Measurements from ENCODE around the gene OCSTAMP.
A peak's percentile ranks its signal among the peaks of the same experiment; 100 is the strongest.

Gene OCSTAMP

DNA sequence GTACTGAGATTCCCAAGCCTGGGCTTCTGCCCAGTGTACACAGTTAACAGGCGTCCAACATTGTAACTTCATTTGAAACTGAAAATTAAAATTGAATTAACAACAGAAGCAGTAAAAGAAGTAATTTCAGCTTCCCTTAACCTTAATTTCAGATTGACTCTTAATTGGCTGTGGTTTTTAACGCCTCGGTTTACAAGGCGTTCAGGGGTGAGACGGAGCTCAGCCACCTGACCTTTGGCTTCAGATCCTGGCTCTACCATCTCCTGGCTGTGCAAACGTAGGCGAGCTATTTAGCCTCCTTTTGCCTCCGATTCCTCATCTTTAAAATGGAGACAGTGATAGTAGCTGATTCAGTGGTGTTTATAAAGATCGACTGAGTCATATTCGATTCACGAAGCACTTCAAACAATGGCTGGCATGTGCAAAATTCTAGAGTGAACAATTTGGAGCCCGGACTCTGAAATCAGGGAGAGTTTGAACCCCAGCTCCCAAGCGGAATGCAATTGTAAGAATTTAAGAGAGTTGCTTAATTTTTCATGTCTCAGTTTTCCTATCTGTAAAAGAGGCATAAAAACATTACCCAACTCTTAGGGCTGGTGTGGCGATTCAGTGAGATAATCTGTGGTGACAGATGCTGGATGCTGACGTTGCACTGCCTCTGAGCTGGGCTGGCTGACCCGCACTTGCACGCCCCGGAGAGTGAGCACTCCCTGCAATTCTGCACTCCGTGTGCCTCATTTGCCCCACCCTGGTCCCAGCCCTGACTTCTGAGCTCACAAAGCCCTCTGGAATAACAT is 23.5 kb upstream of the OCSTAMP start:
- DNase-seq (ENCODE audit: low read depth): peak; percentile 36

- DNase-seq (ENCODE audit: low read depth): no peak
These were observed 22.8 kb upstream of the OCSTAMP start for GRCh38 chr20:46573234-46573633.

DNA sequence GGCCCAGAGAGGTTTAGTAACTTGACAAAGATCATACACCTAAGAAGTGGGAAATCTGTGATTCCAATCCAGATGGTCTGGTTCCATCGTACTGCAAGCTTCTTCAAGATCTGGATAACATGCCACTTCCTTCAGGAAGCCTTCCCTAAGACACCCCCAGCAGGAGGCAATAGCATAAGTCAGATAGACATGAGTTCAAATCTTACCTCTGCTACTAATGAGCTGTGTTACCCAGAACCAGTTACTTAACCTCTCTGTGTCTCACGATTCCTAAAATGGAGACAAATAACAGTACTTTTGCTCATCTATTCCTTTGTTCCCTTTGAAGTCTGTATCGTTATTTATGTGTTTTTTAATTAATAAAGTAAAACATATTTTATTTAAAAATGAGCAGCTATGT is 22.3 kb upstream of the OCSTAMP start:
- DNase-seq (ENCODE audit: low read depth): no peak

DNA sequence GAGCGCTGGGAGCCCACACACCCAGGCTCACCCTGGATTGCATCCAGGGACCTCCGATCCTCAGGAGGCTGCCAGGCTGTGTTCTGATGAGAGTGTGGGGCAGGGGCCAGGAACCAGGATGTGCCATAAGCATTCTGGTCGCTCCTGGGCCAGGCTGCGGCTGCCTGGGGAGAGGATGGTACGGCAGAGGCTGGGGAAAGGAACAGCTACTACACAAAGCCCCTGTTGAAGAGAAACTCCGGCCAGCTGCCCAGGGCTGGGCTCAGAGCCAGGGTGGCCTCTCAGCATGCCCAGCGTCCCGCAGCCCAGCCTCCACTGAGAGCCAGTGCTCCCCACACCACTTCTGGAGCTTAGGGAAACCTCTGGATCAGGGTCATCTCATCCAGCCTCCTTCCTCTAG is 21.7 kb upstream of the OCSTAMP start:
- DNase-seq (ENCODE audit: low read depth): no peak

DNA sequence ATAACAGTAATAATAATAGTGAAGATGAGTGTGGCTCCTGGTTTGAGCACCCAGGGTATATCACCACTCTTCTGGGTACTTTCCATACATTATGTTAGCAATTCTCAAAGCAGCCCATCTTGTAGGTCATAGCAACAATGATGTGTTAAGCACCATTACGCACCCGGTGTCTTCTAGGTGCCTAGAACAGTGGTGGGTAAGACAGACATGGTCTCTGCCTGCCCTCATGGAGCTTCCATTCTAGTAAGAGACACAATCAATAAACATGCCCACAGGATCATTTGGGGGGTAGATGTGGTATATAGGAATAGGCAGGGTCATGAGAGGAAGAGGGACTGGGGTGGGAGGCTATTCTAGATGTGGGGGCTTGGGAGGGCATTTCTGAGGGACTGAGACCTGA is 21.0 kb upstream of the OCSTAMP start:
- DNase-seq (ENCODE audit: low read depth): no peak

DNA sequence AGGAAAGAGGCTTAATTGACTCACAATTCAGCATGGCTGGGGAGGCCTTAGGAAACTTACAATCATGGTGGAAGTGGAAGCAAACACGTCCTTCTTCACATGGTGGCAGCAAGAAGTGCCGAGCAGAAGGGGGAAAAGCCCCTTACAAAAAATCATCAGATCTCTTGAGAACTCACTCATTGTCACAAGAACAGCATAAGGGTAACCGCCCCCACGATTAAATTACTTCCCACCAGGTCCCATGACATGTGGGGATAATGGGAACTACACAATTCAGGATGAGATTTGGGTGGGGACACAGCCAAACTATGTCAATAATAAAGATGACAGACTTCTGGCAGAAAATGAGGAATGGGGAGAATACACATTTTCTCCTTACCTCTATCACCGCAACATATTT is 20.5 kb upstream of the OCSTAMP start:
- no peak for DNase-seq (ENCODE audit: low read depth)

GRCh38 chr20:46569961-46570360 is 19.5 kb upstream of the OCSTAMP start:
- DNase-seq (ENCODE audit: low read depth): no peak

DNA sequence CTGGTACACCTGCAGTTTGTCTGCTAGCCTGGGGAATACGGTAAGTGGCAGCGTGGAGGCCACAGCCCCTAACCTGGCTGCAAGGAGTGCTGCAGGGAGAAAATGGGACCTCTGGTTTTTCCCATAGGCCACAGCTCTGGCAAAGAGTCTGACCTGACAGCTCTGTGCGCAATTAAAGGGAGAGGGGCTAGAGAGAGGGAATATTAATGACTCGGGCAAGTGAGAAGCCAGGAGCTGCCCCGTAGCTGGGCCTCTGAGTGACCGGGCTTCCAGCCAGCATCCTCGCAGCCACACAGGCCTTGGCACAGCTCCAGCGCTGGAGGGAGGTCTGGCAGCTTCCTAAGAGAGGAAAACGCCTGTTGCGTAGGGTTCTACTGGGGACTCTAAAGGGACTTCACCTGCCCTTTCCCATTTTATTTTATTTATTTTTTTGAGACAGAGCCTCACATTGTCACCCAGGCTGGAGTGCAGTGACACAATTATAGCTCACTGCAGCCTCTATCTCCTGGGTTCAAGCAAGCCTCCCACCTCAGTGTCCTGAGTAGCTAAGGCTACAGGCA is 18.2 kb upstream of the OCSTAMP start:
- peak; percentile 50 for DNase-seq (ENCODE audit: low read depth)

- DNase-seq (ENCODE audit: low read depth): no peak
These were observed 15.7 kb upstream of the OCSTAMP start for GRCh38 chr20:46566125-46566524.

DNA sequence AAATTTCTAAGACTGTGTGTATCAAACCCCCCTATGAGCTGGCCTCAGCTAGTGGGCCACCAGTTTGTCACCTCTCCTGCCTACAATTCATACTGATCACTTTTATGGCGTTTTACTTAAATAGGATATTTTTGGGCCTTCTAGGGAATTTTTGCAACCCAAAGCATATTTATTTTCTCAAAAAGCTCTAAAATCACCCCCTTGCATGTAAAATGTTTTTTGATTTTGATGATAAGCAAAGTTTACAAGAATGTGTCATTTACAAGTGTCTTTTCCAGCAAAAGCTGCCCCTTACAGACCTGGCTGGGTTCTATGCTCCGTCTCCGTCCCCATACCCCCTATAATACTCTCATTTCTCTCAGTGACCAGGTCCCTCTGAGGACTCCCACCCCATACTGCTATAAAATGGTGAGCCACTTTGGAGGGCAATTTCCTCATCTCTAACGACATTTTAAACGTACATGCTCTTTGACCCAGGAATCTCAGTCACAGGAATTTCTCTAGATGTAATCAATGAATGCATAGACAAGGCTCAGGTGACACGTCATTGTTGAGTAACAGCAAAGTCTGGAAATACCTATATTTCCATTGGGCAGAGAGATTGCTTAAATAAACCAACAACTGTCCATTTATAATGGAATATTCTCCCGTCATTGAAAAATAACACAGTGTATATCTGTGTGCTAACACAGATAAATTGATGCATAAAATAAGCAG is 13.9 kb upstream of the OCSTAMP start:
- DNase-seq (ENCODE audit: low read depth): no peak

GRCh38 chr20:46563860-46564221 is 13.4 kb upstream of the OCSTAMP start:
- DNase-seq (ENCODE audit: low read depth): no peak

DNA sequence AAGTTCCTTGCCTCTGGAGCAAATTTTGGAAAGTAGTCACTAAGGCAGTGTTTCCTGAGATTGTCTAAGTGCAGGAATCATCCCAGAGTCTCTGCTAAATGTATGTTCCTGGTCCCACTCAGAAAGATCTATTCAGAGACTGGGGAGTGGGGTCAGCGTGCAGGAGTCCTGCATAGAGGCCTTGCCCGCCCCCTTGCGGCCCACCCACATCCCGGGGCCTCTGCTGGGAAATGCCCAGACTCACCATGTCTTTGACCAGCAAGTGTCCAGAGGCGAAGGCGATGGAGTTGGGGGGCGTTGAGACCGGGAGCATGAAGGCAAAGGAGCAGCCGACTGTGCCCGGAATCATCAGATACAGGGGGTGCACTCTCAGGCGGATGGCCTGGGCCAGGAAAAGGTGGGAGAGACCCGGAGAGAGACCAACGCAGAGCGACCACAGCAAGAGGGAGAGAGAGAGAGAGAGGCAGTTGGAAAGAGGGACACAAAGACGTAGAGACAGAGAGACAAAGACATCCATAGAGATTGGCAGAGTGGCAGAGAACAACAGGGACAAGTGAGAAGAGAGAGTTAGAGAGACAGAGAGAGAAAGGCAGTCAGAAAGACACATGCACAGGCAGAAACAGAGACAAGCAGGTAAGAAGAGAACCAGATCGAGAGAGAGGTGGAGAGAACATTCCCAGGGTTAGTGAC is 12.9 kb upstream of the OCSTAMP start:
- no peak for DNase-seq (ENCODE audit: low read depth)

DNA sequence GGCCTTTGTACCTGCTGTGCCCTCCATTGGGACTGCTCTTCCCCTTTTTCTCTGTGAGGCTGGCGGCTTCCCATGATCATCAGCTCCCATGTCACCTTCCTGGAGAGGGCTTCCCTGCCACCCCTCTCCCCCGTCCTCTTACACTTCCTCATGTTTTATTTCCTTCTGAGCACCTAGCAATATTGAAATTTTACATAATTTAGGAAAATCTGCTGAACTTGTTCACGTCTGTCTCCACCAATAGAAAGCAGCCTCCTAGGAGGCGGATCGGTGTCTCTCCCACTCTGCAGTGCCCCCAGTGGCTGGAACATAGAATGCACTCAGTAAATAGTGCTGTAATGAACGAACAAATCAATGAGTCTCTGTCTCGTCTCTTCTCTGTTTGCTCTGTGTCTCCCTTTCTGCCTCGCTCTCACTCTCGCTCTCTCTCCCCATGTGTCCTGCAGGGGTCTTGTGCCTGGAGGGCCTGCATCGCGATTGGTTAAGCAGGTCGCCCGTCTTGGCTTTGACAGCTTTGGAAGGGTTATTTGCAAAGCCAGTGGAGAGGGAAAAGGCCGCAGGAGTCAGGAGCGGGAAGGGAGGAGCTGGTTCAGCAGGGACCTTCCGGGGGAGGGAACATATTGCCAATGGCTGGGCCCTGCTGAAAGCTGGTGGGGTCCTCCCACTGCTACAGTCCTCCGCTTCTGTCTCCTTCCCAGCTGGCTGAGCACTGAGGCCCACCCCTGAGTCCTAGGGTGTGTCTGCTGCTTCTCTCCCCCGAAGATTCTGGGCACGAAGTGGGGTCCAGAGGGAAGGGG is 12.1 kb upstream of the OCSTAMP start:
- peak; percentile 78 for DNase-seq (ENCODE audit: low read depth)

GRCh38 chr20:46562009-46562372 is 11.5 kb upstream of the OCSTAMP start:
- no peak for DNase-seq (ENCODE audit: low read depth)

DNA sequence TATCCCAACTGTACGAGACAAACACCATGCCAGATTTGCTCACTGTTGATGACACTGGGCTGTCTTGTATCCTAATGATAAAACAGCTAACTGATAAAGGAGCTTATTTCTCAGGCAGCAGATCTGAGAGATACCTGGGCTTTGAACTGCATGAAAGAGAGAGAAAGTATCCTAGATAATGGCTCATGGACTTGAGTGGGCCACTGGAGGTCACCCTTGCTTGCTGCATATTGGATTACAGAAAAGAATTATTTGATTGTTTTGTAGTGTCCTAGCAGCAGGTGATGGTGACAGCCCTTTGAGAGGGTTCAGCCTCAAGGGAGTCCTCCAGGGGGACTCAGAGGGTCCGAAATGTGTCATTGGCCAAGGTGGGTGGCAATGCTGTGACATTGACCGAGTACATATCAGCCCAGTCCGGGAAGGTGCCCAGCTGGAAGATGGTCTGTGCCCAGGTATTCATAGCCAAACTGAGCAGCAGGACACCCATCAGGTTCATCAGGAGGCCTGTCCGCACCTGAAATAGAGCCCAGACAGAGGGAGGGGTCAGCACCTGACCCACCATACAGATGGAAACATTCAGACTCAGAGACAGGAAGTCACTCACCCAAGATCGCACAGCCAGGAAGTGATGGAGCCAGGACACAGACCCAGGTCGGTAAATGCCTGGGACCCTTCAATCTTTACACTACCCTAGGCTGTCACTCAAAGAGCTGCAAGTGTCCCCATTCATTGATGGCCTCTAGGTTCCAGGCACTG is 9.4 kb upstream of the OCSTAMP start:
- no peak for DNase-seq (ENCODE audit: low read depth)

DNA sequence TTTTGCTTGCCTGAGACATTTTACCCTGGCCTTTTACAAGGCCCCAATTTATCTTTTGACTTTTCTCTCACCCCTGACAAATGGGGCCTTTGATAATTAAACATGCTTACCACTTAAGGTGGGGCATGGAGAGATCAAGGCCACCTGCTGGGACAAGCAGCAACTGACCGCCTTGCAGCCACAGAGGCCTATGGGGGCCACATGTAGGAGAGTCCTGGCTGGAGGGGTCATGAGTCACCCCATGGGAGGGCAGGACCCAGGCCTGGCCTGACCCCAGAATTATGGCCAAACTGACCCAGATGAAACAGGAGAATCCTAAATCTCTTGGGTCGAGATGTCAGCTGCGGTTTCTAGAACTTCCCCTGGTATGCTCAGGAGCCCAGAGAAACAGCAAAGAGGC is 8.5 kb upstream of the OCSTAMP start:
- no peak for DNase-seq (ENCODE audit: low read depth)

DNA sequence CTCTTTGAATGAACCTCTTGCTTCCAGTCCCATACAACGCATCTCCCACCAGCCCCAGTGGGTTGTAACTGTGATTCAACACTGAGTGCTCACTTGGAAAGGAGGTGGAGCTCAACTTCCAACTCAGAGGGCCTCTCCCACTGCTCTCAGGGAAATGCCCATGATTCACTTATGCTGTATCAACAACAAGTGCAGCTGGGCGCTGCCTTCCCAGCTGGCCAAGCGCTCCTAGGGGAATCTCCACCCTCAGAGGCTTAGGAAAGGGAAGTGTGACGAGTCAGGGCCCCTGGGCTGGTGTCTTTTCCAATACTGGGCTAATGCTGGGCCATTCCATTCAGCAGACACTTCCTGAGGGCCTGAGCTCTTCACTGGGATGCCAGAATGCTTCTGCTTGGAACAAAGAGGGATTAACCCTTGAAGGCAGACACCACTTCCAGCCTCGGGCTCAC is 8.1 kb upstream of the OCSTAMP start:
- DNase-seq (ENCODE audit: low read depth): peak; percentile 97

GRCh38 chr20:46557231-46557956 is 6.9 kb upstream of the OCSTAMP start:
- DNase-seq (ENCODE audit: low read depth): peak; percentile 76

- DNase-seq (ENCODE audit: low read depth): no peak
These were observed 5.0 kb upstream of the OCSTAMP start for GRCh38 chr20:46555370-46555956.

DNA sequence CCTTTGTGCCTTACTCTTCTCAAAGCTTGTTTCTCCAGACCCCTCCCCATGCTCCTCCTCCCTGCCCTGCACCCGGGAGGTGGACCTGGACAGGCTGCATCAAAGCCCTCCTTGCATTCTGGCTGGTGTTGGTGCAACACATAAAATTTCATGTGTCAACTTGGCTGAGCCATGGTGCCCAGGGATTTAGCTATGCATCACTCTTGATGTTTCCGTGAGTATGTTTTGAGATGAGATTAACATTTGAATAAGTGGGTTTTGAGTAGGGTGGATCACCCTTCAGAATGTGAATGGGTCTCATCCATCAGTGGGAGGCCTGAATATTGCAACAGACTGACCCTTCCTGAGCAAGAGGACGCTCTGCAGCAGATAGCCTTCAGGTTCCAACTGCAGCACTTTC is 4.4 kb upstream of the OCSTAMP start:
- DNase-seq (ENCODE audit: low read depth): no peak
